CD4-positive, alpha-beta T cell treated with Interleukin-21 for 1 hour (primary cell): ENCODE data around the gene PIMREG.
"Not testable (repeated sequence)": the region's sequence is repeated elsewhere in the genome, so short reads cannot be mapped to it uniquely, and the experiment has no call there.

Experiments used
- DNase-seq: peaks from one replicate; pipeline ENCODE4 v3.0.0-alpha.2; 2020

The PIMREG gene

DNA sequence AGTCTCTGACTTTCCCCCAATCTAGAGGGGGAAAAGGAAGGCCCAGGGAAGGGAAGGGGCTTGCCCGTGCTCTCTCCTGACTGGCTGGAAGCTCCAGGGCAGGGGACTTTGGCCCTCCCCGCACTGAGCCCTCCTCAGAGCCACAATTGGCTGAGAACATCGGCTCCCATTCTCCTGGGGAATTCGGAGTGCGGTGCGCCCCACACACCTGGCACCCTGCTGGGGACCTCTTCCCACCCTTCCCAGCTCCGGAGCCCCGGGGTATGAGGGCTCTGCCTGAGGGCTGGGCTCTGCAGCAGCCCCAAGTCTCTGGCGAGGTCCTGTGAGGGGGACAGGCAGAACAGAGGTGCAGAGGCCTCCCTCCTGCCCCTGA lies 36.0 kb downstream of the PIMREG start:
- DNase-seq: no peak

DNA sequence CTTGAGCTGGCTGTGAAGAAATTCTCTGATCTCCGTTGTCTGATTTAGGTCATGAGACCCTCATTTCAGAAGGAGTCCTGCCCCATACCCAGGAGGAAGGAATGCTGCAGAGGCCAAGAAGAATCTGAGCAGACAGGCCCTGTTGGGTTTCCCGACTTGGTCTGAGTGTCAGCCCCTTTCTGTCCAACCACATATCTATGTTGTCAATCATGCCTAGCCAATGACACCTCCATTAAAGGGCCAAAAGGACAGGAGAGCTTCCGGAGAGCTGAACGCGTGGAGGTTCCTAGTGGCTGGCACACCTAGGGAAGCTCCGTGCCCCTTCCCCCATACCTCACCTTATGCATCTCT lies 37.8 kb downstream of the PIMREG start:
- no peak for DNase-seq

DNA sequence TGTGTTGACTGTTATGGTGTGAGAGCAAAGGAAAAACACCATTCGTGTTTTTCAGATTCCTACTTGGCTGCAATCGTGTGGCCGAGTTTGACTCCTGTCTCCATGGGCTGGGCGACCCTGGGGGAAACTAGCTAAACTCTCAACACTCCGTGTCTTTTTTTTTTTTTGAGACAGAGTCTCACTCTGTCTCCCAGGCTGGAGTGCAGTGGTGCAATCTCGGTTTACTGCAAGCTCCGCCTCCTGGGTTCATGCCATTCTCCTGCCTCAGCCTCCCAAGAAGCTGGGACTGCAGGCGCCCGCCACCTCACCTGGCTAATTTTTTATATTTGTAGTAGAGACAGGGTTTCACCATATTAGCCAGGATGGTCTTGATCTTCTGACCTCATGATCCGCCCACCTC lies 38.5 kb downstream of the PIMREG start:
- not testable (repeated sequence) for DNase-seq

DNA sequence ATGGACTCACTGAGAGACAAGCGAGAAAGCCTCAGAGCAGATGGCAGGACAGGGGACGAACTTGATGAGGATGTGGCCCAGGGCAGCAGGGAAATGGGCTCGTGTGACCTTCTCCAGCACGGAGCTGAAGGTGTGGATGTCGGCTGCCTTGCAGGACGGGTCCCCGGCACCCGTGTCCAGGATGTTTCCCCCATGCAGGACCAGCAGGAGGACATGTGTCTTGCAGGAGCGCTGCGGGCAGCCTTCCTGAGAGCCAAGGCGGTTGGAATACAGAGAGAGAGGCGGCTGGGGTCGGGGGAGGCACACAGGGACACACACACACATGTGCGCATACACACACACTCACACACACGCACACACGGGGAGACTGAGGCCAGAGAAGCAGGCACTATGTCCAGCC lies 39.3 kb downstream of the PIMREG start:
- no peak for DNase-seq

DNA sequence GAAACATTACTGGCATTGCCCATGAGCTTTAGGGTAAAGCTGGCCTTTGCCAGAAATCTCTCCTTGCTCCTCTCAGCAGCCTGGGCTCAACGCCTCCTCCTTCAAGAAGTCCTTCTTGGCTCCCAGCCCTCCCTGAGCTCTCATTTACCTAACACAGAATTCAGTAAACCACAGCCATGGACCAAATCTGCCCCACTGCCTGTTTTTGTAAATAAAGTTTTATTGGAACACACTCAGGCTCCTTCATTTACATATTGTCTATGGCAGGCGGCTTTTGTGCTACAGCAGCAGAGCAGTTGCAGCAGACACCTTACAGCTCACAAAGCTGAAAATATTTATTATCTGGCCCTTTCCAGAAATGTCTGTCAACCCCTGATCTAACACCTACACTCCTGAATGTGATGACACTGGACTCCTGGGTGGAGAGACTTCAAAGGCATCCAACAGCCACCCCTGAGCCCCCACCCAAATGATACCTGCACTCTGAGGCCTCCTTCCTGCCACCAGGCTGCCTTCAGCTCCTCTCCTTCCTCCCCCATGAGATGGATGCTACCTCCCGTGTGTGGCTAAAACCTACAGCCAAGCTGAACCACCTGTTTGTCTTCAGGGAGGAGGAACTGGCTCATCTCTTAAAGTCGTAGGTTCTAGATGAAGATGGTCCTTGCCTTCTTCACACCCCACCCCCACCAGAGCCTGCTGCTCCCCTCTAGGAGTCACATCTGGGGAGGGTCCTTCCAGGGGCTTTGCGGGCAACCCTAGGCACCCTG lies 41.6 kb downstream of the PIMREG start:
- DNase-seq: no peak

DNA sequence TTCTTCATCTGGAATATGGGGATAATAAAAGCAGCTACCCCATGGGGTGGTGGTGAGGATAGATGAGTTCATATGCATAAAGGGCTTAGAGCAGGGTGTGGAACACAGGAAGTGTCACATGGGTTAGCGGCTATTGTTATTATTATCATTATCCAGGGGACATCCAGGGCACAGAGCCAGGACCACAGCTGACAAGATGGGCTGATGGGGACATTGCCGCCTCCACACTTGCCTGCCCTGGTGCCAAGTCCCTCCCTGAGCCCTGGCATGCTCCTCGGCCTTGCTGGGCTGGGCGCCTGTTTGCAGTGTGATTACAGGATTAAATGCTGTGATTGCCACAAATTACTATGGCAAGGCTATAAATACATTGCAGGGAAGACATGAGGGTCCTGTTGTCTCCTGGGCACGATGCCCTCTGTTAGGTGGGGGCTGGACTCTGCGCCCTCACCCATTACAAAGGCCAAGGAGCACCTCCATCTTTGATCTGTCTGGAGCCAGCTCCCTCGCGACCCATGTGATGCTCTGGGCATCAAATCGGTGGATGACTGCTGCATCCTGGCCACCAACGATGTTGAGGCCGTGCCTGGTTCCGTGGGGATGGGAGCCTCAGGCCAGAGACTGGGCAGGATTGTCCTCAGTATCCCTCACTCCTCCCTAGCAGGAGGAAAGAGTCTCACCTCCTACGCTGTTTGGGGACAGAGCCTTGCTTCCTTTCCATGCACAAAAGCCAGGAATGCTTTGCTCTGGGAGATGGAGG lies 43.2 kb downstream of the PIMREG start:
- no peak for DNase-seq

DNA sequence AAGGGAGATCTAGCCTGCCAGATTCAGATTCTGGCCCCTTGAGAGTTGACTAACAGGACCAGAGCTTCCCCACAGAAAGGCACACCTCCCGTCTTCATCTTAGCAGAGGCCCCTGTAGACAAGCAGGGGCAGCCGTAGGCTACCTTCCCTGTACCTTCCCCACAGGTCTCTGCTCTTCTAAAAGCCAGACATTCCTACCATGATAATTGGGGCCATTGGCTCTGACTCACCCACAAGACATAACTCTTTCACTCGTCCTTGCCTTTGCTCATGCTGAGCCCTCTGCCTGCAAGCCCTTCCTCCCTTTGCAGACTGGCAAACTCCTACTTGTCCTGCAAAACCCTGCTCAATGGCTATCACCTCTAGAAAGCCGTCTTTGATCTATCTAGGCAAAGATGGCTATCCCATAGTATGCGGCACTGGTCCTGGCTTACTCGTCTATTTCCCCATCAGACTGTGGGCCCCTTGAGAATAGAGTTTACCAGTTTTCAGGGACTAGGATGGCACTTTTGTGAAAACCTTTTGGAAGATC lies 43.8 kb downstream of the PIMREG start:
- DNase-seq: no peak

DNA sequence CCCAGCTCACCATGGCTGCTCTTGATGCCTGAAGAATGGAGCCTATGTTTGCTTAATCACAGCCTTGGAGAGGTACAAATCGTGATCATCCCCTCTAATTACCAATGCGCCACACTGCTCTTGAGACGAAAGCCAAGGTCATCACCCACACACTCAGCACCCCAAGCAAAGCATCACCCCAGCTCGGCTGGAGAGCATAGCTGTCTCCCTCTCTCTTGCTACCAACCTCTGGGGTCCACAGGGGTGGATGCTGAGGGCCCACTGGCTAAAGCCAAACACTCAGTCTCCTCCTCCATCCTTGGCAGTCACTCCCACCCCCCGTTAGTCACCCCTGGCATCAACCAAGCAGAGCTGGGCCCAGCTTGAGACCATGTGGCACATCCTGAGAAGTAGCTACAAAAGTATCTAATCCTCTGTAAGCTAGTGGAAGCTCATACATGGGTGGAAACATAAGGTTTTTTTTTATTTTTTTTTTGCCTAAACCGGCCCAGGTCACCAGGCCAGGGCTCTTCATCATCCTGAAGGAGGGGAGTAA lies 44.8 kb downstream of the PIMREG start:
- DNase-seq: no peak

DNA sequence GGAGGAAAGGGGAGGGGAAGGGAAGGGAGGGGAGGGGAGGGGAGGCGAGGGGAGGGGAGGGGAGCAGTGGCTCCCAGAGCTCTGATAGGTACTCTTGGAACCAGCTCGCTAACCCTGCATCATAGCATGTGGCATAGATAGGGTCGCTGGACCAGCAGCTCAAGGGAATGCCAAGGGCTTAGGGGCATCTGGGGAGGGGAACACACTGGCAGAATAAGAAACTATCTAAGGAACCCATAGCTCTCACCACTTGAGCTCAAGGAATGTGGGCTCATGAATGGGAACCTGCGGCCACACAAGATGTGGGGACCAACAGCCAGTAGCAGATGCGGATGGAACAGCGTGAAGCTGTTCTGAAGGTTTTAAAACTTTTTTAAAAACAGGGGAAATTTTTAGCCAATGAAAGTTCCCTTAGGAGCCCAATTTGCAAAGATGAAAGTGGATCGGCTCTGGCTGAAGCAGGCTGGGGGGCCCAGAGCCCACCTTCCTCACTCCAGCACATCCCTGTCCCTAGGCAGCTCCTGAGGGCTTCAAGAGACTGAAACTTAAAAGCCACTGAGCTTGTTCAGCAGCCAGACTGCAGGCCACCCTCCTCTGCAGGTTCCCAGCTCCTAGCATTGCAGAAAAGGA lies 46.9 kb downstream of the PIMREG start:
- no peak for DNase-seq

DNA sequence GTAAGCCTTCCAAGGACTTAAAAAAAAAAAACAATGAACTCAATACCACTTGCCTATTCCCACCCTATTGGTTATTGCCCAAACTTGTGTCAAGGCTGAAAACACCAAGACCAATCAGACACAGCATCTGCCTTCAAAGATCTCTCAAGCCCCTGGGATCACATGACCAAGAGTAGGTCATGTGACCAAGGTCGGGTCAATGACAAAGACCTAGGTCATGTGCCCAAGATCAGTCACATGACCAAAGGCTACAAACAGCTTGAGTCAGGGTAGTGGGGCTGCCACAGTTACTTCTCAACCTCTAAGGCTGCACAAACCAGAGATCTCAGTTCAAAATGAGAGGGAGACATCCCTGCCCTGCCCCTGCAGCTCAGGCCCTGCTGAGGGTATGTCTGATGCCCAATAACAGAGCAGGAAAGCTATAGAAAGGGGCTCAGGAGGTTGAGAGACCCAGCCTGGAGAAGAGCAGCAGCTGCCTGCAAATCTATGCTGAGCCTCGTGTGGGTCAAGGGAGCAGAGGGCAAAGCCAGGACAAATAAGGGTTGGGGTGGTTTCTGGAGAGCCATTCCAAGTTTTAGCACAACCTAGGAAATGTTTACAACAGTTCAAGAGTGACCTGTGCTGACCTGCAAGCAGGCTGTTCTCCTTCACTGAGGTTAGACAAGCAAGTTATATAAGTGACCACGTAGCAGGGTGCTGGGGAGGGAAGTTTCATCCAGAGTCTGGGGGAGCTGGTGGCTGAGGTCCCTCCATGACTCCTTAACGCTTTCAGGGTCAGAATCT lies 48.8 kb downstream of the PIMREG start:
- no peak for DNase-seq

DNA sequence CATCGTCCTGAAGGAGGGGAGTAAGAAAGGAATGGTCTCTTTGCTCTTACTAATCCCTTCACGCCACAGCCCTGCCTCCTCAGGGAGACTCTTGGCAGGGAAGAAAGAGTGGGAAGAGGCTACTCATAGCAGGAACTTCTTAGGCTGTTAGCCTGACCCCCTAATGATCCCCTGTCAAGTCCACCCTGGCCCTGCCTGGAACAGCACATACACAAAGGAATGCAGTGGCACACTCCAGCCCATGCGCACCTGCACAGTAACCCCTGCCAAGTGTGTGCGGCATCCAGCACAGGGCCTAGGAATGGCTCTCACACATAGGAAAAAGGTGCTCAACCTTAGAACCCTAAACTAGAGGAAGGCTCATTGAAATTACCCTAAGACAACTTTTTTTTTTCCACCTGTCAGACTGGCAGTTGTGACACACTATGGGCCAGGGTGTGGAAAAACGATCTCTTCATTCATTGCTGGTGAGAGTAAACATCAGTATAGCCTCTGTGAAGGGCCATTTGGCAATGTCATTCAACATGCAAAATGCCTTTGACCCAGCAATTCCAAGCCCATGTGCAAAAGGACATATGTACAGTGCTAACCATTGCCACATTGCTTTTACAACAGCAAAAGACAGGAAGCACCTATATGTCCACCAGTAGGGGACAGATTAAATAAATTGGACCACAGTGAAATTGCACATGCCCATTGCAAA lies 50.1 kb downstream of the PIMREG start:
- DNase-seq: no peak

DNA sequence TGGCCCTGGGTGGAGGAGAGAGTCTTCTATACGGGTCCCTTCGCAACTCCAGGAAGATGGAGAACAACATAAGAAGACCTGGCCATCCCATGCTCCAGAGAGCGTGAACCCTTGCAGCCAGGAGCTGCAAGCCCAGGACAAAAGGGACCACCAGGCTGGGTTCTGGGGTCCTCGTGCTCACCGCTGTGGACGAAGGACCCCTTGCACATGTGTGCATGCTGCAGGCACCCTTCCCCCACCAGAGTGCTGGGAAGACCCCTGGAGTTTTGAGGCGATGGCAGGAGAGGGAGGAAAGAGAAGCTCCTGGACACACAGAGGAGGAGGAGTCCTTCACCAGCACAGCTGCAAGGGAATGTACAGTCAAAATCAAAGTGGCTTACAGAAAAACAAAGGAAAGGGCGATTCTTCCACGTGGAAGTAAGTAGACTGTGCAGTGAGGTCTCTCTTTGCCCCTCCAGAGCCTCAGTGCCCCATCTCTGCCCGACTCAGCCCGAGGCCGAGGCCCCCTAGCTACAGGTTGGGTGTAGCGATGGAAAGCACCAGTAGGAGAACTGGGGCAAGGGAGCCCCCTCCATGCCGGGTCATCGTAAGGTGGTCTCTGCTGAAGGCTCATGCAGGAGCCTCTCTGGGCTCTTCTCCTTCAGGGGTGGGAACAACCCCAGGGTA lies 51.3 kb downstream of the PIMREG start:
- DNase-seq: no peak

DNA sequence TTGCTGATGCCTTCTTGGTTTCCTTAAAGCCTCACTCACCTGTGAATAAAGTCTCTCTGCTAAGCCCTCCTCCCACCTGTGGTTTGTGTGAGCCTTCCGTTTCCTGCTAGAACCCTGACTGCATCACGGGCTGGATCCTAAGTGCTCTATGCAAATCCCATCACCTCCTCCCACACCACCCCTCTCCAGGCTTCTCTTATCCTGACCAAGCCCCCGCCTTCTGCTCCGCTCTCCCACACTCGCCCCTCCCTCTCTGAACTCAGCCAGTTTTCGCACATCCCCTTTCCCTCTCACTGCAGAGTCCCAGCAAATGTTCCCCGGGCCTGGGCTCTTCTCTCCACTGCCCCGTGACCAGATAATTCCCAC lies 51.8 kb downstream of the PIMREG start:
- DNase-seq: no peak

DNA sequence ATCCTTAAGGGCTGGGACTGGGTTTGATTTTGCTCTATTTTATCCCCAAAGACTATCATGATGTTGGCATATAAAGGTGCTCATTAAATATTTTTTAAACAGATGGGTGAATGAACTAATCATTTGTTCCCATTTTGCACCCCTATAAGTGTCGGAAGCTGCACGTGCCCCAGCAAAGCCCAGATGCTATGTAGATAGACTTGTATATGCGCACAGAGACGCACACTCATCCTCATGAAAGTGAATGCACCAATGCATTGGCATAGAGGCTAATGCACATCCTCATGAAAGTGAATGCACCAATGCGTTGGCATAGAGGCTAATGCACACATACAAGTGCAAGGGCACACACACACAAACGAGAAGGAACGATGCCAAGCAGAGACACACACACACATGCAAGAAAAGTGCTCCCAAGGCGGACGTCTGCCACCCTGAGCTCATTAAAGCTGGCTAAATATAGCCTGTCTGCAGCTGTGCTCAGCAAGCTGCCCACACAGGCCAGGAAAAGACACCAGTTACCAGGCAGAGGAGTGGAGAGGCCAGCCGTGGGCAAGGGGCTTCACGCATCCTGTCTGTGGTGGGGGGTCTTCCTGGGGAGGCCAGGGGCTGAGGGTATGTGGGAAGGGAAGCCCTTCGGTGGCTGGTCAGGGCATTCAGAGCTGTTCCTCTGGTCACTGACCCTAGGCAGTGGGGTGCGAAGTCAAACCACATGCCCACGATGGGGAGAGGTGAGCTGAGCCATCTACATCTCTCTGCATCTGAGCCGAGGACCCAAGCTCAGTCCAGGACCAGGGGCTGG lies 52.6 kb downstream of the PIMREG start:
- no peak for DNase-seq

DNA sequence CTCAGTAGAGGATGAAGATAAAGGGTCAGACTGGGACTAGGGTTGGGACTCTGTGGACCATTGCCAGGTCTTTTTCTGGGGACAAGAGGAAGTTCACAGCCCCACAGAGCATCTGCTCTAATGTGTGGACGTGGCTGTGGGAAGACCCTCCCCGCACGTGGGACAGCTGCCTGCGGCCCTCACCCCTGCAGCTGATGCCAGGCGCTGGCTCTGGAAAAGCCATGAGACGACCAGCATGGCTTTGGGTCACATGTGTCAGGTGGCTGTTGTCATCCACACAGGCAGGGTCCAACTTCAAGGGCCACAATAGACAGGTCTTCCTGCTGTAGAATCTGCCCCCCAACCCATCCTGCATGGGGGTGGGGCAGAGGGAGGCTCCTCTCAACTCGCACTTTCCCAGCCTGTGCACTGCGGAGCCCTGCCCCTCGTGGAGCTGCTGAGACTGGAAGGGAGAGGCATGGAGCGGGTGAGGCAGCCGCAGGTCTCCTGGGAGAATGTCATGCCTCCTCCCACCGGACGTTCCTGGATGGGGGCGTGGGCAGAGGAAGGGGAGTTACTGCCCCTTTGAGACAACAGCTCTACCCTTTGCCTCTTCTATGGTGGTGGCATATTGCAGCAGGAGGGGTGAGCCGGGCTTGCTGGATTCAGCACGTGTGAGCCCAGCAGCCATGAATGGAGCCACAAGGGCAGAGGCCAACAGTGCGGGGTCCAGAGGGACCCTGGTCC lies 53.4 kb downstream of the PIMREG start:
- DNase-seq: no peak

DNA sequence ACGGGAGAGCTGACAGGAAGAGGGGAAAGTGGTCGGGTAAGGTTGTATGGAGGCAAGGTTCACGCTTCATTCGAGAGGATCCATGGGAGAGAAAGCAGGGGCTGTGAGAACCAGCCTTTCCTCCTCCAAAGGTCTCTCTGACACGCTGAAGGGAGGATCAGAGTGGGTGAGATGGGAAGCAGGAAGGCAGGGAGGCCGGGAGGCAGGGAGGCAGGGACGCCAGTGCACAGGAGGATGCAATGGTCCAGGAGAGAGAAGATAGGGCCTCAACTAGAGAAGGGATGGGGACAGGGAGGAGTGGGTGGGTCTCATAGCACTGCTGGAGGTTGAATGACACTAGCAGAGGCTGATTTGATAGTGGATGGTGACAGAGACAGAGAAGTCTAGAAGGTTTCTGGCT lies 54.1 kb downstream of the PIMREG start:
- no peak for DNase-seq

DNA sequence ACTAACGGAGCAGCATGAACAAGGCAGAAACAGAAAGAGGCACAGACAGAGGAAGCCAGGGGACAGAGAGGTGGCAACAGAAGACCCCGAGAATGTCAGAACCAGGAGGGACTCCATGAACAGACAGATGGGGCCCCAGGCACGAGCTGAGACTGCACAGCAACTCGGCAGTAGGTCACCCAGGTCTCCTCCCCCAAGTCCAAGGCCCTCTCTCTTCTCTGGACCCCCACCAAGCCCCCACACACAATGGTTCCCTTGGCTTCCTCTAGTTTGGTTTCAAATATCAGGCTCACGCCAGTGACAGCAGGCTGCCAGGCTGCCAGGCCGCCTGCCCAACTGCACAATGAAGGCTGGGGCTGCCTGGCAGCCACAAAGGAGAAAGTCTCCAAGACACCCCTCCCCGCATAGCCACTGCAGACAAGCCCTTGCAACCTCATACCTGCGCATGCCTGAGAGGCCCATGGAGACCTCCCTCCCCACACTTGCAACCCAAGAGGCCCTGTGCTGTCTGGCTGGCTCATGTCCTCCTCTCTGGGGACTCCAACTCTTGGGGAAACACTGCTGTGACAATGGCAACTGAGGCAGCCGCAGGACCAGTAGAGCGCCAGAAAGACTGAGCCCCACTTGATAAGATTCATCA lies 54.8 kb downstream of the PIMREG start:
- DNase-seq: no peak
